ENCODE data around the gene FRMD3. TPM values are rescaled to one million over a fixed set of nuclear protein-coding genes. Genes with fewer than 3 reads are reported as not detected.

FRMD3 gene
- total and polyA plus RNA-seq, 2 donors (not counting 3 experiments of a cell fraction or from before 2014, with no cell fraction given), result 3.0 to 6.1 TPM

DNA sequence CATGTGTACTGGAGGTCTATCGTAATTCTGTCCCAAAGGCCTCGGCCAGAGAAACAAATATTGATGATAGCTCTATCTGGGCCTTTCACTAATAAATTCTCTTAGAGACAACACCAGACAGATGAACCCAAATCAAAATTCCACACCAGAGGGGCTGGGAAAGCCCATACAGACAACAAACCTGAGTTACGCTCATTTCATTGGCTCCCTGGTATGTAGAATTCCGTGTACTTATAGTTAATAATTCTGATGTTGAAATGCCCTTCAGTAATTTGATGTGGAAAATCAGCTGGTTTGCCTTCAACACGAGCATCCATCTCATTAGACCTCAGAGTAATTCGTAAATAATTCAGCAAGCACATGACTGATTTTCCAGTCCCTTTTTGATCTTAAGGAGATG lies 53.2 kb downstream of the FRMD3 start:
- Histone ChIP-seq H3K79me2 (ENCODE audit: control insufficient read depth, insufficient read depth, low read length) (no peaks in the 10 kb centered on the region), H3K9ac (replicated peaks; ENCODE audit: extremely low read depth, insufficient read depth, low read length) (no peak overlapping the region), H3K4me1 (ENCODE audit: control insufficient read depth, extremely low read depth, insufficient read depth, low read length) (no peaks in the 10 kb centered on the region), H3K36me3 (ENCODE audit: control insufficient read depth in 2 of 2, extremely low read depth in 1 of 2, insufficient read depth in 2 of 2, low read length in 2 of 2) (no peaks in the 10 kb centered on the region), H4K20me1 (replicated peaks; ENCODE audit: control insufficient read depth, extremely low read depth, insufficient read depth, low read length) (no peaks in the 10 kb centered on the region), H3K9me1 (replicated peaks; ENCODE audit: control insufficient read depth, extremely low read depth, insufficient read depth, low read length) (no peaks in the 10 kb centered on the region), H3K27ac (ENCODE audit: insufficient read depth, low read depth, low read length) (no peak overlapping the region), H3K4me3 (replicated peaks in 1 of 3; ENCODE audit: insufficient read depth in 1 of 3, low read depth in 1 of 3, low read length in 3 of 3) (no peak overlapping the region), H3K4me2 (ENCODE audit: insufficient read depth, low read length) (no peak overlapping the region), H2AFZ (ENCODE audit: low read depth, low read length) (no peak overlapping the region), H3K9me3 (replicated peaks; ENCODE audit: control insufficient read depth, insufficient read depth, low read length) (no peaks in the 10 kb centered on the region), H3K27me3 (ENCODE audit: control insufficient read depth in 2 of 2, insufficient read depth in 2 of 2, low read length in 2 of 2) (no peaks in the 10 kb centered on the region)
- TF ChIP-seq JUN (IDR thresholded peaks at IDR 0.05; ENCODE audit: borderline replicate concordance, insufficient read depth, insufficient read length, low read depth) (no peak), FOS (IDR thresholded peaks at IDR 0.05; ENCODE audit: borderline replicate concordance, insufficient read depth, low read length) (no peak), GATA2 (IDR thresholded peaks at IDR 0.05; ENCODE audit: insufficient read depth, insufficient read length, low read depth, low read length) (no peak), POLR2A (IDR thresholded peaks at IDR 0.05; ENCODE audit: low read depth, low read length) (no peak), MAX (IDR thresholded peaks at IDR 0.05; ENCODE audit: insufficient read depth, insufficient read length) (no peak), MYC (IDR thresholded peaks at IDR 0.05; ENCODE audit: low read depth, low read length) (no peak), EZH2 (IDR thresholded peaks at IDR 0.05; ENCODE audit: borderline replicate concordance, low read depth, low read length, severe bottlenecking) (no peak), POLR2AphosphoS5 (IDR thresholded peaks at IDR 0.05; ENCODE audit: insufficient read depth, low read depth, low read length) (no peak)
- TF ChIP-seq, protein P1, sequence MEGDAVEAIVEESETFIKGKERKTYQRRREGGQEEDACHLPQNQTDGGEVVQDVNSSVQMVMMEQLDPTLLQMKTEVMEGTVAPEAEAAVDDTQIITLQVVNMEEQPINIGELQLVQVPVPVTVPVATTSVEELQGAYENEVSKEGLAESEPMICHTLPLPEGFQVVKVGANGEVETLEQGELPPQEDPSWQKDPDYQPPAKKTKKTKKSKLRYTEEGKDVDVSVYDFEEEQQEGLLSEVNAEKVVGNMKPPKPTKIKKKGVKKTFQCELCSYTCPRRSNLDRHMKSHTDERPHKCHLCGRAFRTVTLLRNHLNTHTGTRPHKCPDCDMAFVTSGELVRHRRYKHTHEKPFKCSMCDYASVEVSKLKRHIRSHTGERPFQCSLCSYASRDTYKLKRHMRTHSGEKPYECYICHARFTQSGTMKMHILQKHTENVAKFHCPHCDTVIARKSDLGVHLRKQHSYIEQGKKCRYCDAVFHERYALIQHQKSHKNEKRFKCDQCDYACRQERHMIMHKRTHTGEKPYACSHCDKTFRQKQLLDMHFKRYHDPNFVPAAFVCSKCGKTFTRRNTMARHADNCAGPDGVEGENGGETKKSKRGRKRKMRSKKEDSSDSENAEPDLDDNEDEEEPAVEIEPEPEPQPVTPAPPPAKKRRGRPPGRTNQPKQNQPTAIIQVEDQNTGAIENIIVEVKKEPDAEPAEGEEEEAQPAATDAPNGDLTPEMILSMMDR (IDR thresholded peaks at IDR 0.05; ENCODE audit: extremely low read depth in 1 of 2, insufficient read depth in 1 of 2, low read depth in 1 of 2, low read length in 2 of 2), result no peak
- POLR2A ChIA-PET, result no interaction called here
- dilution Hi-C loops (cut with MboI; ENCODE audit: extremely low pct_ligation_motif_present, low sequenced_read_pairs), result no loop called here
- no TSS peak for BruUV-seq (replicated peaks)
- CTCF ChIA-PET, result interaction anchor here (2.4 kb wide), 1 partner anchor 54 kb away, joined by 7 read pairs; the partner anchor contains the start of gene FRMD3
- intact Hi-C loops (cut with micrococcal nuclease), result no loop called here
- DNase-seq (ENCODE audit: low read depth, low spot score) (no peak), FAIRE-seq (no peak)

Measured in endothelial cell of umbilical vein (primary cell).